GM12878 (cell line): Measurements from ENCODE around the gene DOK1. TPM values are rescaled to one million over a fixed set of nuclear protein-coding genes. Genes with fewer than 3 reads are reported as not detected.

ENCODE experiments used
- BMI1 ChIP-seq: fragments of 450-650 bp; IDR thresholded peaks from 2 replicates; pipeline ENCODE4 v1.6.1; 2016; ENCODE audit warnings: mild to moderate bottlenecking, moderate library complexity, borderline replicate concordance
- CHD1 ChIP-seq: IDR thresholded peaks from 2 replicates; pipeline ENCODE4 v1.6.1; 2012; ENCODE audit warnings: low read depth, low read length, improper control_type of control experiment
- EZH2 ChIP-seq: IDR thresholded peaks from 2 replicates; pipeline ENCODE4 v1.6.1; 2012; ENCODE audit warnings: low read depth, mild to moderate bottlenecking, control low read depth, inconsistent platforms, low read length, borderline replicate concordance; ENCODE audit not compliant: control insufficient read depth
- GATAD2B ChIP-seq: fragments of 450-650 bp; conservative IDR thresholded peaks from 2 replicates; pipeline ENCODE4 v1.6.1; 2017; ENCODE audit warnings: low read depth, mild to moderate bottlenecking, moderate library complexity
- HSF1 ChIP-seq: fragments of 150-350 bp; IDR thresholded peaks from 2 replicates; pipeline ENCODE4 v1.6.1; 2014; ENCODE audit warnings: mild to moderate bottlenecking, low read depth, low read length
- IKZF1 ChIP-seq: fragments of 450-650 bp; conservative IDR thresholded peaks from 2 replicates; pipeline ENCODE4 v1.6.1; 2017; ENCODE audit warnings: antibody characterized with exemption, mild to moderate bottlenecking
- IRF5 ChIP-seq: fragments of 450-650 bp; IDR thresholded peaks from 2 replicates; pipeline ENCODE4 v1.6.1; 2017; ENCODE audit warnings: borderline replicate concordance
- LARP7 ChIP-seq: fragments of 450-650 bp; IDR thresholded peaks from 2 replicates; pipeline ENCODE4 v1.6.1; 2017; ENCODE audit warnings: mild to moderate bottlenecking
- MAX ChIP-seq: IDR thresholded peaks from 2 replicates; pipeline ENCODE4 v1.6.1; 2012; ENCODE audit warnings: low read depth, low read length, improper control_type of control experiment
- MLLT1 ChIP-seq: fragments of 450-650 bp; IDR thresholded peaks from 2 replicates; pipeline ENCODE4 v1.6.1; 2016; ENCODE audit warnings: mild to moderate bottlenecking
- NR2F1 ChIP-seq: fragments of 450-650 bp; conservative IDR thresholded peaks from 2 replicates; pipeline ENCODE4 v1.6.1; 2017; ENCODE audit warnings: mild to moderate bottlenecking
- RELA ChIP-seq: fragments of 450-650 bp; IDR thresholded peaks from 2 replicates; pipeline ENCODE4 v1.8.0; 2014; ENCODE audit warnings: borderline replicate concordance; ENCODE audit not compliant: partially characterized antibody
- SREBF1 ChIP-seq: IDR thresholded peaks from 2 replicates; pipeline ENCODE4 v1.6.1; 2012; ENCODE audit warnings: mild to moderate bottlenecking, low read length
- TCF12 ChIP-seq: IDR thresholded peaks from 2 replicates; pipeline ENCODE4 v1.6.1; 2011; ENCODE audit warnings: low read depth, mild to moderate bottlenecking, low read length
- WRNIP1 ChIP-seq: IDR thresholded peaks from 2 replicates; pipeline ENCODE4 v1.6.1; 2011; ENCODE audit warnings: low read depth, low read length, improper control_type of control experiment, borderline replicate concordance
- ZNF384 ChIP-seq: IDR thresholded peaks from 2 replicates; pipeline ENCODE4 v1.6.1; 2012; ENCODE audit warnings: low read depth, mild to moderate bottlenecking, low read length, improper control_type of control experiment, borderline replicate concordance
- ZNF592 ChIP-seq: fragments of 450-650 bp; IDR thresholded peaks from 2 replicates; pipeline ENCODE4 v1.6.1; 2017; ENCODE audit warnings: mild to moderate bottlenecking, moderate library complexity
- ZSCAN29 ChIP-seq: fragments of 450-650 bp; IDR thresholded peaks from 2 replicates; pipeline ENCODE4 v1.6.1; 2017; ENCODE audit warnings: mild to moderate bottlenecking, moderate library complexity
- ZZZ3 ChIP-seq: IDR thresholded peaks from 2 replicates; pipeline ENCODE4 v1.6.1; 2011; ENCODE audit warnings: low read depth; ENCODE audit not compliant: control insufficient read depth, insufficient read length
- polyA plus RNA-seq, 11 experiments: library from polyadenylated mRNA; depleted of rRNA in 4 of 11; unstranded in 6 of 11; stranded (reverse) in 5 of 11; fragments of >200 nt; fragmentation: Nextera tagmentation in 4 of 11; fragmentation: Illumina TruSeq in 1 of 11; extraction: Ambion mirVana in 4 of 11; extraction: Trizol in 1 of 11; gene quantifications; 1 replicate in 1 of 11; 2 replicates in 10 of 11; pipeline versions ENCODE4 v1.2.1 to v1.2.3, GENCODE V29; 2011 to 2016; ENCODE audit warnings: inconsistent platforms in 2 of 11, missing spikeins in 2 of 11, low read depth in 1 of 11
- total RNA-seq, 4 experiments: library from RNA; depleted of rRNA in 3 of 4; stranded (reverse); fragments of >200 nt in 3 of 4; fragmentation: Illumina TruSeq in 1 of 4; extraction: Trizol in 1 of 4; gene quantifications; 2 replicates each; pipeline versions ENCODE4 v1.2.1 to v1.2.3, GENCODE V29; 2013 to 2021

DOK1 gene
- total and polyA plus RNA-seq, 10 of the 15 experiments (the other 5 are each of a cell fraction or from before 2014, with no cell fraction given), result 1.4 to 104 (median 59.7) TPM

- TF ChIP-seq IRF5, result no peak
- TF ChIP-seq BMI1, result no peak
- no peak for TF ChIP-seq SREBF1
- no peak for TF ChIP-seq EZH2
- TF ChIP-seq RELA, result no peak
- peak; percentile 81; the same call in 1 of the 2 replicates for TF ChIP-seq GATAD2B
- 0 out of 2 replicates have a peak, but pooled peaks have one; percentile 51 for TF ChIP-seq ZSCAN29
- TF ChIP-seq ZNF384, result no peak
- TF ChIP-seq ZZZ3, result no peak
- TF ChIP-seq IKZF1, result peak; percentile 84
- no peak for TF ChIP-seq TCF12
- no peak for TF ChIP-seq WRNIP1
- TF ChIP-seq HSF1, result no peak
- TF ChIP-seq CHD1, result no peak
- 0 out of 2 replicates have a peak, but pooled peaks have one; percentile 18 for TF ChIP-seq ZNF592
- peak; percentile 55; the same call in 1 of the 2 replicates for TF ChIP-seq MLLT1
- TF ChIP-seq NR2F1, result peak; percentile 49; the same call in 1 of the 2 replicates
- peak; percentile 60 for TF ChIP-seq LARP7
- TF ChIP-seq MAX, result peak; percentile 24; the same call in 1 of the 2 replicates
Measured at GRCh38 chr2:74548900-74549826, 5.4 kb upstream of the DOK1 start (continued).
